ENCODE data around the gene DPYD. TPM values are rescaled to one million over a fixed set of nuclear protein-coding genes. Genes with fewer than 3 reads are reported as not detected.

DPYD gene
- total RNA-seq, 4 donors from 2014 or later = 35.7 to 65.4 (median 43.7) TPM

GRCh38 chr1:97088391-97088790 lies 832.4 kb downstream of the DPYD start:
- no peak for DNase-seq (ENCODE audit: low spot score in 2 of 2)
- 73 to 80% methylated on average over 1 of the region's 1 CpG for WGBS, 2 donors
- no peaks in the 10 kb centered on the region for H3K4me1 ChIP-seq
- no peaks in the 10 kb centered on the region for H3K27me3 ChIP-seq
- no peak overlapping the region for H3K27ac ChIP-seq
- H3K9me3 ChIP-seq = no peaks in the 10 kb centered on the region
- H3K36me3 ChIP-seq = no peaks in the 10 kb centered on the region
- no peak overlapping the region for H3K4me3 ChIP-seq
- TF ChIP-seq POLR2A (IDR thresholded peaks at IDR 0.05) (no peak), EP300 (IDR thresholded peaks at IDR 0.05) (no peak), CTCF (IDR thresholded peaks at IDR 0.05) (no peak)

- H3K4me3 ChIP-seq = no peak overlapping the region
- no peak for DNase-seq (ENCODE audit: low spot score in 2 of 2)
- TF ChIP-seq CTCF (IDR thresholded peaks at IDR 0.05) (no peak), POLR2A (IDR thresholded peaks at IDR 0.05) (no peak), EP300 (IDR thresholded peaks at IDR 0.05) (no peak)
- H3K27me3 ChIP-seq = no peaks in the 10 kb centered on the region
- 40 to 41% methylated on average over 2 of the region's 2 CpGs for WGBS, 2 donors
- no peaks in the 10 kb centered on the region for H3K4me1 ChIP-seq
- H3K9me3 ChIP-seq = no peaks in the 10 kb centered on the region
- peaks cover 0 to 2% (median 0%) of the 10 kb centered on the region in 3 donors for H3K36me3 ChIP-seq
- H3K27ac ChIP-seq = no peak overlapping the region
Measured at GRCh38 chr1:97084546-97084945, 836.3 kb downstream of the DPYD start.

DNA sequence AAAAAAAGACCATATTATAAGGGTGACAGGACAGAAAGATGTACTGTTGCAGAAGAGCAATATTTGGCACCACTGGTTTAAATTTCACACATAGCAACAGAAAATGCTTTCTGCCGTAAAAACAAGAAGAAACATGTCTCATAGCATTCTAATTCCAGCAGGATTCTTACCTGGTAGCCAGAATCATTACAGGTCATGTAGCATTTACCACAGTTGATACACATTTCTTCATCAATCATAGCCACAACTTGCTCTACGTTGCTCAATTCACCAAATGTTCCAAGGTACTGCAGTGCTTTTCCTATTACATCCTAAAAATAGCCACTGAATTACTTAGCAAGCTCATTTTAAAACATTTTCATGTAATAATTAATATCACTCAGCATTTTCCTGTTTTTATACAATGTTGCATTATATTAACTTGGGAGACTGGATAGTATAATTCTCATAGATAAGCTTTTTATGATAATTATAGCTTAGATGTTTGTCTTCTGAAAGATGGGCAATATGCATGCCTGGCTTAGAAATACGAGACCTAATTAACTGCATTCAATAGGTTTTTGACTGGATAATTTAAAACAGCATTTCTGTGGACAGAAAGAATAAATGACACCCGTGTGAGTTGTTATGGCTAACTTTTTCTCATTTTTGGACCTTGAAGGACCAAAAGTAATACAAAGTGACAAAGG lies 838.5 kb downstream of the DPYD start:
- TF ChIP-seq CTCF (IDR thresholded peaks at IDR 0.05) (no peak), EP300 (IDR thresholded peaks at IDR 0.05) (no peak), POLR2A (IDR thresholded peaks at IDR 0.05) (no peak)
- H3K27ac ChIP-seq = no peak overlapping the region
- 58 to 66% methylated on average over 4 of the region's 4 CpGs for WGBS, 2 donors
- no peaks in the 10 kb centered on the region for H3K27me3 ChIP-seq
- no peaks in the 10 kb centered on the region for H3K9me3 ChIP-seq
- H3K4me1 ChIP-seq = no peaks in the 10 kb centered on the region
- no peak overlapping the region for H3K4me3 ChIP-seq
- H3K36me3 ChIP-seq = peaks cover 0 to 3% (median 0%) of the 10 kb centered on the region in 3 donors
- no peak for DNase-seq (ENCODE audit: low spot score in 2 of 2)

DNA sequence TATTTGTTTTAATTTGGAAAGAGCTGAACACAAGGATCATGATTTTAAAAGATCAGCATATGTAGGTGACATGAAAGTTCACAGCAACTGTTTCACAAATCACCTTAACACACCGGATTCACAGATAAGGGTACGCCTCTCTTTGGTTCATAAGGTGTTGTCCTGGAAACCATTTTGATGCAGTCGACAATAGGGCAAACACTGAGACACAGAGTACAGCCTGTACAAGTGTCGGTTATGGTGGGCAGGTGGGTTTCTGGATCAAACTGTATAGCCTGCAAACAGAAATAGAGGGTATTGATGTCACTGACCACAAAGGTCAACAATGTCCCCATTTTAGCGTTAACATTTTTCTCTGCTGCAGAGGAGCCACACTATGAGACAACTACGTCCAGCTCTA lies 842.0 kb downstream of the DPYD start:
- Histone ChIP-seq H3K27ac (no peak overlapping the region), H3K4me1 (no peaks in the 10 kb centered on the region), H3K27me3 (no peaks in the 10 kb centered on the region), H3K4me3 (no peak overlapping the region), H3K36me3 (peaks cover 0 to 13% (median 0%) of the 10 kb centered on the region in 3 donors), H3K9me3 (no peaks in the 10 kb centered on the region)
- DNase-seq (ENCODE audit: low spot score in 2 of 2) = no peak
- 90 to 93% methylated on average over 6 of the region's 6 CpGs for WGBS, 2 donors
- no peak for TF ChIP-seq EP300 (IDR thresholded peaks at IDR 0.05)

DNA sequence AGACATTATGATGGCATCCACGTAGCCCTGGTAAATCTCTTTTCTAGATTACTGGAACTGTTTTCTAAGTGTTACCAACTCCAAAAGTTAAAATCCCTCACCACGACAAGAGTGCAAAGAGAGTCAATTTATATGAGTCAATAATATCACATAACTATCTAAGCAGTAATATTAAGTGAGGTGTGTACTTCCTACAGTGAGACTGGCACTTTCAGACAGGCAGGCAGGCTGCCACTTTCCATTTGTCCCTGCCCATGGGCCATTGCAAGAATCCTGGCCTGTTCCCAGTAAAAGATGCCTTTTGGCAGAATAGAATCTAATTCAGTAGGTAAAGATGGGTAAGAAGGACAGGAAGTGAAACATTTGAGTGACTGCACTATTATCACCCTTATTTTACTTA lies 843.6 kb downstream of the DPYD start:
- H3K9me3 ChIP-seq = no peaks in the 10 kb centered on the region
- TF ChIP-seq POLR2A (IDR thresholded peaks at IDR 0.05) (no peak), CTCF (IDR thresholded peaks at IDR 0.05) (no peak), EP300 (IDR thresholded peaks at IDR 0.05) (no peak)
- no peak overlapping the region for H3K27ac ChIP-seq
- DNase-seq (ENCODE audit: low spot score in 2 of 2) = no peak
- 42 to 48% methylated on average over 2 of the region's 2 CpGs for WGBS, 2 donors
- no peak overlapping the region for H3K4me3 ChIP-seq
- H3K27me3 ChIP-seq = no peaks in the 10 kb centered on the region
- no peaks in the 10 kb centered on the region for H3K4me1 ChIP-seq
- H3K36me3 ChIP-seq = peaks cover 0 to 13% (median 0%) of the 10 kb centered on the region in 3 donors

Data from tibial nerve (tissue), 4 donors.